DOHH2 (cell line): ENCODE data around the gene ANKRD39.

Experiments
- H3F3A ChIP-seq: fragments of 200-600 bp; sonication (generic), shearing (Covaris generic); 2 replicates; pipeline ENCODE4 v1.6.0; 2016; ENCODE audit warnings: antibody characterized with exemption, mild to moderate bottlenecking; ENCODE audit not compliant: control insufficient read depth, insufficient read depth
- H3K27ac ChIP-seq: fragments of 200-600 bp; sonication (generic); 2 replicates; pipeline ENCODE4 v1.5.1; 2014; ENCODE audit warnings: low read depth, mild to moderate bottlenecking, low read length, moderate library complexity
- H3K27me3 ChIP-seq: fragments of 200-600 bp; sonication (generic); 2 replicates; pipeline ENCODE4 v1.6.1; 2014; ENCODE audit warnings: mild to moderate bottlenecking, low read length, mixed read lengths; ENCODE audit not compliant: control insufficient read depth
- H3K36me3 ChIP-seq: fragments of 200-600 bp; sonication (generic); 2 replicates; pipeline ENCODE4 v1.6.1; 2014; ENCODE audit warnings: mild to moderate bottlenecking, low read length, moderate library complexity, mixed read lengths; ENCODE audit not compliant: control insufficient read depth
- H3K4me1 ChIP-seq: fragments of 200-600 bp; sonication (generic); 2 replicates; pipeline ENCODE4 v1.6.1; 2014; ENCODE audit warnings: mild to moderate bottlenecking, low read length, mixed read lengths; ENCODE audit not compliant: control insufficient read depth
- H3K4me2 ChIP-seq: fragments of 200-600 bp; sonication (generic); 2 replicates; pipeline ENCODE4 v1.6.0; 2014; ENCODE audit warnings: mild to moderate bottlenecking, low read length, moderate library complexity
- H3K4me3 ChIP-seq: fragments of 200-600 bp; sonication (generic); 2 replicates; pipeline ENCODE4 v1.5.1; 2014; ENCODE audit warnings: mild to moderate bottlenecking, low read length, mixed read lengths
- H3K79me2 ChIP-seq: fragments of 200-600 bp; sonication (generic); 2 replicates; pipeline ENCODE4 v1.6.1; 2014; ENCODE audit warnings: mild to moderate bottlenecking, low read length, mixed read lengths; ENCODE audit not compliant: control insufficient read depth
- H3K9me2 ChIP-seq: fragments of 200-600 bp; sonication (generic); replicated peaks from 2 replicates; pipeline ENCODE4 v1.6.1; 2014; ENCODE audit warnings: mild to moderate bottlenecking, low read length, mixed read lengths; ENCODE audit not compliant: control insufficient read depth
- H3K9me3 ChIP-seq: fragments of 200-600 bp; sonication (generic); 2 replicates; pipeline ENCODE4 v1.6.1; 2014; ENCODE audit warnings: antibody characterized with exemption, low read length, mixed read lengths; ENCODE audit not compliant: control insufficient read depth, insufficient read depth
- H4K20me1 ChIP-seq: fragments of 200-600 bp; sonication (generic); 2 replicates; pipeline ENCODE4 v1.6.0; 2014; ENCODE audit warnings: low read depth, mild to moderate bottlenecking, antibody characterized with exemption, low read length, moderate library complexity; ENCODE audit not compliant: control insufficient read depth, insufficient read depth
- CTCF ChIP-seq: fragments of 200-600 bp; sonication (generic); IDR thresholded peaks from one replicate; pipeline ENCODE4 v1.5.1; 2014; ENCODE audit warnings: antibody characterized with exemption, mild to moderate bottlenecking, low read depth, low read length; ENCODE audit not compliant: poor library complexity, severe bottlenecking
- EZH2phosphoT487 ChIP-seq: fragments of 200-600 bp; sonication (generic); IDR thresholded peaks from 2 replicates; pipeline ENCODE4 v1.6.1; 2017; ENCODE audit warnings: borderline replicate concordance, mild to moderate bottlenecking, antibody characterized with exemption, low read length, moderate library complexity, mixed read lengths

Gene ANKRD39

DNA sequence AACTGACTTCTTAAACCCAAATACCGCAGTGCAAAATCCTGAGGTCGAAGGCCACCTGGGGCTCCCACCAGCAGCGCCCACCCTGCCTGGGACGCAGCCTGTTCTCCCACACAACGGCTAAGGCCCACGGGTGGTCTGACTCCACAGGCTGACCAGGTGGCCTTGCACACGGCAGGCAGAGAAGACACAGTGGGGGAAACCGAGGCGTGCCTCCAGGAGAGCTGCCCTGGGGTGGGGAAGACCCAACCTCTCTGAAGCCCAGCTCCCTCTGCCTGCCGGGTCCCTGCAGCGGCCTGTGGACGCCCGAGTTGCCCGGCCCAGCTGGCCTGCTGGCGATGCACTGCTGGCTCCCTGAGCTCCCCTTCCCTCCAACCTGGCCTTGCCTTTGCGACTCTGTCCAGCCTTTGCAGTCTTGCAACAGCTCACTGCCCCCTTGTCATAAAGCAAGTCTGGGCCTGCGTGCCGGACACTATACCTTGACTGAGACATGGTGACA lies 21.8 kb upstream of the ANKRD39 start:
- Histone ChIP-seq H3K27me3 (peaks cover 16% of the 10 kb centered on the region), H3K9me3 (no peaks in the 10 kb centered on the region), H3F3A (no peaks in the 10 kb centered on the region), H4K20me1 (no peaks in the 10 kb centered on the region), H3K9me2 (no peaks in the 10 kb centered on the region), H3K27ac (no peak overlapping the region), H3K79me2 (no peaks in the 10 kb centered on the region), H3K4me3 (no peak overlapping the region), H3K4me2 (no peak overlapping the region), H3K36me3 (no peaks in the 10 kb centered on the region), H3K4me1 (no peaks in the 10 kb centered on the region)
- no peak for TF ChIP-seq EZH2phosphoT487
- TF ChIP-seq CTCF, result no peak

DNA sequence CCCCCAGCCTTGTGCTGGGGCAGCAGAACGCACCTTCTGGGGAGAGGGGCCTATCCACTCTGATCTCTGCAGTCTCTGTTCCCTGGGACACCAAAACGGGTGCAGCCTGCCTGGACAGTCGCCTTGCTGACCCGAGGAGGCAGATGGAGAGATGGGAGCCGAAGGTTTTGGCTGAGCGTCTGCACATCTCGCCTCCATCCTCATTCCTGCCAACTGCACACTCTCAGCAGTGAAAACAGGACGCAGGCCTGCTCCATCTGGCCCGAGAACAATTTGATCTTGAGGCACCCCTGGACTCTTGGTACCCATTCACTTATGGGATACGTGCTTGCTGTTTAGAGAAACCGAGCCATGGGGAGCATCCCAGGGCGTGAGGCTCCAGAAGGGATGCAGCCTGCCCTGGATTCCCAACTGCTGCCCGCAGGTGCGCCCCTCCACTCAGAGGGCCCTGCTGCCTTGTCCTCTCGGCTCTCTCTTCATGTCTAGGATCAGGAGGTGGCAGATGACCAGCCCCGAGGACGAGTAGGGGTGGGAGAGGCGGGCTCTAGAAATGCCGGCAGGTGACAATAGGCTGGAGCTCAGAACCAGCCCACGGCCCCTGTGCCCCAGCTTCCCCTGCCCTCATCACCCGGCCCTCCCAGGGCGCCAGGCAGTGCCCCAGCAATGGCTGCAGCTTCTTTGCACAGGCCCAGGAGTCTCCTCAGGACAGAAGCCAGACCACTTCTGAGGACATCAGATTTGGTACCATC lies 21.2 kb upstream of the ANKRD39 start:
- H3K4me2 ChIP-seq, result no peak overlapping the region
- no peaks in the 10 kb centered on the region for H3K79me2 ChIP-seq
- no peak overlapping the region for H3K4me3 ChIP-seq
- no peaks in the 10 kb centered on the region for H3K9me3 ChIP-seq
- no peaks in the 10 kb centered on the region for H3F3A ChIP-seq
- H3K36me3 ChIP-seq, result no peaks in the 10 kb centered on the region
- H3K27me3 ChIP-seq, result peaks cover 22% of the 10 kb centered on the region
- no peak overlapping the region for H3K27ac ChIP-seq
- no peaks in the 10 kb centered on the region for H4K20me1 ChIP-seq
- TF ChIP-seq CTCF, result no peak
- TF ChIP-seq EZH2phosphoT487, result no peak
- peaks cover 3% of the 10 kb centered on the region; the same call in 1 of the 2 replicates for H3K4me1 ChIP-seq
- H3K9me2 ChIP-seq, result no peaks in the 10 kb centered on the region

- Histone ChIP-seq H3K27ac (no peak overlapping the region), H3K4me1 (peaks cover 3% of the 10 kb centered on the region; the same call in 1 of the 2 replicates), H3K36me3 (no peaks in the 10 kb centered on the region), H3K79me2 (no peaks in the 10 kb centered on the region), H3K27me3 (peaks cover 30% of the 10 kb centered on the region), H3K4me2 (no peak overlapping the region), H3K4me3 (no peak overlapping the region), H3F3A (no peaks in the 10 kb centered on the region), H3K9me3 (no peaks in the 10 kb centered on the region), H3K9me2 (no peaks in the 10 kb centered on the region), H4K20me1 (no peaks in the 10 kb centered on the region)
- TF ChIP-seq EZH2phosphoT487 (no peak), CTCF (no peak)
Measured at GRCh38 chr2:96878171-96878570, 20.4 kb upstream of the ANKRD39 start.
